ENCODE data around the gene ZDHHC12.

ZDHHC12 gene

GRCh38 chr9:128684325-128685199, 39.4 kb downstream of the ZDHHC12 start:
- DNase-seq: peak; percentile 87

DNA sequence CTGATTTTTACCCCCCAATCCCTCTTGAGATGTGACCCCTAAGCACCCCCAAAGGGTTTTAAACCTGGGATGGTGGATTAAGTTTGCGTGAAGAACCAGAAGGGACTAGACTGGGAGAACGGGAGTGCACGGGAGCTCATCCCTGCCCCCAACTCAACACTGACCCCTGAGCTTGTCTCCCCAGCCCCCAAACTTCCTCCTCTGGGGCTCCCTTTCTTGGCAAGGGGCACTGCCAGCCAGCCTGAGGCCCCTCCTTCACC, 39.9 kb downstream of the ZDHHC12 start:
- DNase-seq: no peak

DNA sequence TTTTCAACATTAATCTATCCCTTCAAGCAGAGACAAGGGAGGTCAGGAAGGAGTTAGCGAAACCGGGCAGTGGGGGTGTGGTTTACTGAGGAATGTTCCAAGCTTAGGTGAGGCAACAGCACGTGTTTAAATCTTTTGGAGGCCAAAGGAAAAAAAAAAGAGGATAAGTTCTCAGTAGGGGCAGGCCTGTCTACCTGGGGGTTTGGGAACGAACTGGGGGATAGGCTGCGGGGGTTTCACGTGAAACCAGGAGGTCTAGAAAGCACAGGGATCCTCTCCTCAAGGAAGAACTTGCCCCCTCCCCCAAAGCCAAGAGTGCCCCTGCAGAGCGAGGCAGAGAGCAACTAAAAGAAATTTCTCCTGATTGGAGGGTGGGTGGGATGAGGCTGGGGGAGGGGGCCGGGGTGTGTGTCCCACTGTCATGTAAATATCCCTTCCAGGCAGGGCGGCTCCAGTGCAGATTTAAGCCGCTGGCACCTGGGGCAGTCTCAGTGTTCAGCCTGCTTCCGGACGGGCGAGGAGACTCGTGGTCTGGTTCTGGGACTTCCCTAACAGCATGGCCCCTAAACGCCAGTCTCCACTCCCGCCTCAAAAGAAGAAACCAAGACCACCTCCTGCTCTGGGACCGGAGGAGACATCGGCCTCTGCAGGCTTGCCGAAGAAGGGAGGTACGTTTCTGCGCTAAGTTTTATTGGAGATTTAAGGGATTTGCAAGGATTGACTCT, 40.4 kb downstream of the ZDHHC12 start:
- peak; percentile 66 for DNase-seq

DNA sequence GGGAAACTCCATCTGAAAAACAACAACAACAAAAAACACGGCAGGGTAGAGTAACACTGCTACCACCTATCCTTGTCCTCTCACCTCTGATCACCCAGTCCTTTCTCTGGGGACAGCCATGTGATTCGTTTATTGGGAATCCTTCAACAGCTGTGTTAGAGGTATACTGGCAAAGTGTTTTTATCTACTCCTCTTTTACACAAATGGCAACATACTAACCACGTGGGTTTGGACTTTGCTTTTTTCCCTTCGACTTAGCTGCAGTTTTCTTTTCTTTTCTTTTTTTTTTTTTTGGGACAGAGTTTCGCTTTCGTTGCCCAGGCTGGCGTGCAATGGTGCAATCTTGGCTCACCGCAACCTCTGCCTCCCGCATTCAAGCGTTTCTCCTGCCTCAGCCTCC, 46.1 kb downstream of the ZDHHC12 start:
- no peak for DNase-seq

GRCh38 chr9:128675382-128675781, 48.5 kb downstream of the ZDHHC12 start:
- no peak for DNase-seq

All from femur (tissue), 1 donor.